NB4 (cell line): ENCODE measurements around the gene TMEM174.

Experiments used
- MYC ChIP-seq: IDR thresholded peaks from 2 replicates; pipeline ENCODE4 v1.6.1; 2011; ENCODE audit warnings: low read depth, low read length
- POLR2A ChIP-seq: IDR thresholded peaks from 2 replicates; pipeline ENCODE4 v1.6.1; 2011; ENCODE audit warnings: mild to moderate bottlenecking; ENCODE audit not compliant: insufficient read length; ENCODE audit errors: extremely low read depth
- TF ChIP-seq, protein P1 (sequence below): IDR thresholded peaks from one replicate; pipeline ENCODE4 v1.5.1; 2012; ENCODE audit warnings: low read depth, low read length
- TF ChIP-seq, protein P2 (sequence below): IDR thresholded peaks from 2 replicates; pipeline ENCODE4 v1.6.1; 2011; ENCODE audit warnings: low read depth, low read length

DNA sequence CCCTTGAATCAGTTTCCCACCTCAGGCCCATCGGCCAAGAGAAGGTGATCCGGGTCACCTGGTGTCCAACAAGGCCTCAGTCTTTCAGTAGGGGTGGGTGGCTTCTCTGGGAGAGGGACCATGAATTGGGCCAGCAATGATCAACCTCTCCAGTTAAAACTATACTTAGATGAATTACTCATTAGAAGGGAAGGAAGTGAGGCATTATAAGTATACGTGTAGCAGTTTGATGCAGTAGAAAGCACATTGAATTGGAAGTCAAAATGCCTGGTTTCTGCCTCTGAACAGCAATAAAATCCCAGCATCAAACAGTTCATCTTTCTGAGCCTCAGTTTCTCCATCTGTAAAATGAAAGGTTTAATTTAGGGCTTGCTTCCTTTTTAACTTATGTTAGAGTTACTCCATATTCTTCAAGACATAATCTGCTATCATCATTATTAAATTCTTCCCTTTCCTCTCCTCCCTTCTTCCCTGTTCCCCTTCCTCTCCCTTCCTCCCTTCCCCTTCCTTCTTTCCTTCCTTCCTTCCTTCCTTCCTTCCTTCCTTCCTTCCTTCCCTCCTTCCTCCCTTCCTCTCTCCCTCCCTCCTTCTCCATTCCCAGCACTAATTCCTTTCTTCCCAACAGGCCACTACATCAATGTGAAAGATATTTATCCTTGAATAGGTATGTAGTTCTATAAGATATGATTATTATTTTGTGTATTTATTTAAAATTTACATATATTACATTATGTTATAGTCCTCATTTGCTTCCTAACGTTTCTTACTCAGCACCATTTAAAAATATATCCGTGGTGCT lies 18.6 kb upstream of the TMEM174 start:
- TF ChIP-seq, protein P1, sequence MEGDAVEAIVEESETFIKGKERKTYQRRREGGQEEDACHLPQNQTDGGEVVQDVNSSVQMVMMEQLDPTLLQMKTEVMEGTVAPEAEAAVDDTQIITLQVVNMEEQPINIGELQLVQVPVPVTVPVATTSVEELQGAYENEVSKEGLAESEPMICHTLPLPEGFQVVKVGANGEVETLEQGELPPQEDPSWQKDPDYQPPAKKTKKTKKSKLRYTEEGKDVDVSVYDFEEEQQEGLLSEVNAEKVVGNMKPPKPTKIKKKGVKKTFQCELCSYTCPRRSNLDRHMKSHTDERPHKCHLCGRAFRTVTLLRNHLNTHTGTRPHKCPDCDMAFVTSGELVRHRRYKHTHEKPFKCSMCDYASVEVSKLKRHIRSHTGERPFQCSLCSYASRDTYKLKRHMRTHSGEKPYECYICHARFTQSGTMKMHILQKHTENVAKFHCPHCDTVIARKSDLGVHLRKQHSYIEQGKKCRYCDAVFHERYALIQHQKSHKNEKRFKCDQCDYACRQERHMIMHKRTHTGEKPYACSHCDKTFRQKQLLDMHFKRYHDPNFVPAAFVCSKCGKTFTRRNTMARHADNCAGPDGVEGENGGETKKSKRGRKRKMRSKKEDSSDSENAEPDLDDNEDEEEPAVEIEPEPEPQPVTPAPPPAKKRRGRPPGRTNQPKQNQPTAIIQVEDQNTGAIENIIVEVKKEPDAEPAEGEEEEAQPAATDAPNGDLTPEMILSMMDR = no peak
- TF ChIP-seq POLR2A (no peak), MYC (no peak)
- TF ChIP-seq, protein P2, sequence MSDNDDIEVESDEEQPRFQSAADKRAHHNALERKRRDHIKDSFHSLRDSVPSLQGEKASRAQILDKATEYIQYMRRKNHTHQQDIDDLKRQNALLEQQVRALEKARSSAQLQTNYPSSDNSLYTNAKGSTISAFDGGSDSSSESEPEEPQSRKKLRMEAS = no peak
